Myocyte (in vitro differentiated cells): Measurements from ENCODE around the gene WNT11. TPM values are rescaled to one million over a fixed set of nuclear protein-coding genes. Genes with fewer than 3 reads are reported as not detected.

ENCODE experiments used
- DNase-seq: peaks from one replicate; pipeline ENCODE4 v3.0.0-alpha.2; 2012; ENCODE audit warnings: low read depth
- polyA plus RNA-seq: library from polyadenylated mRNA; unstranded; fragments of >200 nt; gene quantifications from one replicate; pipeline ENCODE4 v1.2.1, GENCODE V29; 2012; ENCODE audit warnings: missing spikeins
- total RNA-seq: library from RNA; depleted of rRNA; stranded (reverse); fragments of >200 nt; gene quantifications from 2 replicates; pipeline ENCODE4 v1.2.3, GENCODE V29; 2014

The WNT11 gene
- 0.24 TPM in 1 of 2 replicates, not detected in the other for total RNA-seq
- polyA plus RNA-seq = 0.24 TPM

DNA sequence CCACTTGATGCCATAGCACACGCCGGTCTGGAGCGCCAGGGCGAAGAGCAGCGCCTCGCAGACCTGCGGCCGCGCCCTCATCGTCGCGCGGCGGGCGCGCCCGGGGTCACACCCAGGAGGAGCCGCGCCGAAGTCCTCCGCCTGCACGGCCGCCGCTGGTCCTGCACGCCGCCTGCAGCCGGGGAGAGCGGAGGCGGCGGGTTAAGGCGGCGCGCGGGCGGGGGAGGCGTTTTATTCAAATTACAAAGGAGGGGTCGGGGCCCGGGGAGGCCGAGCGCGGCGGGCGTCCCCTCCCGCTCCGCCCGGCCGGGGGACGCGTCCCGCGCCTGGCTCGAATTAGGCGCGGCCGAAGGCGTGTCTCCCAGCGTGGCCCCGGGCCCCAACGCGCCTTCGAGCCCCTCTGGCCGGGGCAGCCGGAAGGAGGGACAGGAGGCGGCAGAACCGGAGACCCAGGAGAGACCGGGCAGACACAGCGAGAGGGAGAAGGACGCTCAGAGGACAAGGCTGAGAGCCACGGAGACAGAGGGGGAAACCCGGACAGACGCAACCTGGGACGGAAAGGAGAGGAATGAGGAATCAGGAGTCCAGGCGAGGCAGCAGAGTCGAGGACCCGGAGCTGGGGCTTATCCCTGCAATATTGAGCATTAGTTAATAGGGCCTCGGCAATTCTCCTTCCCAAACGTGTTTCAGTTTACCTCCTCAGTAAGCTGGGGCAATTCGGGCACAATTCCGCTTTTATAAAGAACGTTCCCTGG is at the start of gene WNT11:
Gene WNT11, minus strand, starts transcription at position 176 of the 755 bp plus-strand sequence. Its CDS starts 95 bp downstream, at position 81.
- DNase-seq = peak; percentile 35

DNA sequence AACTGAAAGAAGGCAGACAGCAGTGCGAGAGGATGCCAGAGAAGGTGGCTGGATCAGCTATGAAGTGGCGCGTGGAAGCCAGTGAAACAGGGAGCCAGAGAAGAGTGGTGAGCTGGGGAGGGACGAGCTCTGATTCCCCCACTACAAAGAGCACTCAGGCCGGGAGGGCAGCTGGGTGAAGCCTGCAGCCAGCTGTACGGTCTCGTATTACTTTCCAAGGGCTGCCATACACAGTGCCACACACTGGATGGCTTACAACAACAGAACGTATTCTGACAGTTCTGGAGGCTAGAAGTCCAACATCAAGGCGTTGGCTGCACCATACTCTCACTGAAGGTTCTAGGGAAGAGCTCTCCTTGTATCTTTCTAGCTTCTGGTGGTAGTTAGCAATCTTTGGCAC is 47.1 kb upstream of the WNT11 start:
- DNase-seq = peak; percentile 59

DNA sequence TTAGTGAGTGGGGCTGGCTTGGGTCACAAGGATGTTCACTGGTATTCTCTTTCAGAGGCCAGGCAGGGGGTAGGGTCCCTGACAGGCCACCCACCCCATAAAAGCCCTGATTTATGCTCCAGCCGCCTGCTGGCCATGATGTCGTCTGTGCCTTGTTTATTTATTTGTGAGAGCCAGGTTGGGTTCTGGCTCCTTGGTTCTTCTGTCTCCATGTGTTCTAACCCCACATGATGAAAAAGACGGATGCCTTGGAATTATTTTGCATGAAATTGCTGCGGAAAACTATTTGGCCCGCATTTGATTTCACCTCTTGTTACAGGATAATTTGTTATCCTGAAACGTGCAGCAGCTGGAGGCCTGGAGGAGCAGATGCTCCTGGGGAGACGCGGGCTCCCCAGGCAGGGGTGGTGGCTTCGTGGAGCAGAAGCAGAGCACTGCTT is 46.3 kb upstream of the WNT11 start:
- no peak for DNase-seq

DNA sequence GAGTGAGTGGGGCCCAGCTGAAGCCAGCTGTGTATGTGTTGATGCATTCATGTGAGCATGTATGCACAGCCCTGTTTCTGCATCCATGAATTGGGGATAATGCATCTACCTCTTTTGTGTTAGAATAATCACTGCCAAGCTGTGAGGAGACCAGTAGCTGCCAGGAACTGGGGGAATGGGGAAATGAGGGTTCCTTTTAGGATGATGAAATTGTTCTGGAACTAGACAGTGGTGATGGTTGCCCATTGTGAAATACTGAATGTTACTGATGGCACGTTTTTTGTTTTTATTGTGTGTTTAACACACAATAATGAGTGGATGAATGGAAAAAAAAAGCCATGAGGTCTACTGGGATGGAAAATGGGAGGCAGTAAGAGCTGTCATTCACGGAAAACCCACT is 45.3 kb upstream of the WNT11 start:
- DNase-seq = no peak

DNA sequence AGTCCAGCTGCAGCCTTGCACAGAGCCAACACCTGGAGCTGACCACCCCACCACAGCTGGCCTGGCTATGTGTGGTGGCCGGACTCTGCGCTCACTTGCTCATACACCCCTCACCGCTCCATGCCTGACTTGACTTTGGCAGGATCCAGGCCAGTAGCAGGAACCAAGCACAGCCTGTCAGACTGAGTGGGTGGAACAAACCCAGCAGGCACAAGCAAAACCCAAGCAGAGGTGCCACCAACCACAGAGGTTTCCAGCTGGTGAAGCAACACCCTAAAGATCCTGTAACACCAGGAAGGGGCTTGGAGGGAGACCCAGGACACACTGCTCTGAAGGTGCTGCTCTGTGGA is 44.9 kb upstream of the WNT11 start:
- DNase-seq = no peak

DNA sequence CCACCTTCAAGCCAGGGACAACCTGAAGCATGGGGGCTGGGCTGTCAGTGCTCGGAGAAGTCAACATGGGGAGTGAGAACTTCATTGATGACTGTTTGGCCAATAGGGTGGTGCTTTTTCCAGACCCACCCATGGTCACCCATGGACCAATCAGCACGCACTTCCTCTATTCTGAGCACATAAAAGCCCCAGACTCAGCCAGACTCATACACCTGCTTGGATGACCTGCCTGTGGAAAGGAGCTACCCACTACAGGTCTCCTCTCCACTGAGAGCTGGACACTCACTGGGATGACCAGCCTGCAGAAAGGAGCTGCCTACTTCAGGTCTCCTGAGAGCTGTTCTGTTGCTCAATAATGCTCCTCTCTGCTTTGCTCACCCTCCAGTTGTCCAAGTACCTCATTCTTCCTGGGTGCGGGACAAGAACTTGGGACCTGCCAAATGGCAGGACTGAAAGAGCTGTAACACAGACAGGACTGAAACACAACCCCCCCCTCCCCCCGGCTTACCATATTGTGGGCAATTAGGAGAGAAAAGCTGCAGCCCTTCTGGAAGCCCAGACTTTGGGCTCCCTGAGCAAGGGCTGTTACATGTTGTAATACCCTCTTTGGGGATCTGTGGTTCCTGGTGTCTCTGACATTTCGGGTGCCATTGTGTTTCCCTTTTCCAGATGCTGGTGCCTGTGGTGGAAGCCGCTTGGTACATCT is 44.4 kb upstream of the WNT11 start:
- DNase-seq = no peak

DNA sequence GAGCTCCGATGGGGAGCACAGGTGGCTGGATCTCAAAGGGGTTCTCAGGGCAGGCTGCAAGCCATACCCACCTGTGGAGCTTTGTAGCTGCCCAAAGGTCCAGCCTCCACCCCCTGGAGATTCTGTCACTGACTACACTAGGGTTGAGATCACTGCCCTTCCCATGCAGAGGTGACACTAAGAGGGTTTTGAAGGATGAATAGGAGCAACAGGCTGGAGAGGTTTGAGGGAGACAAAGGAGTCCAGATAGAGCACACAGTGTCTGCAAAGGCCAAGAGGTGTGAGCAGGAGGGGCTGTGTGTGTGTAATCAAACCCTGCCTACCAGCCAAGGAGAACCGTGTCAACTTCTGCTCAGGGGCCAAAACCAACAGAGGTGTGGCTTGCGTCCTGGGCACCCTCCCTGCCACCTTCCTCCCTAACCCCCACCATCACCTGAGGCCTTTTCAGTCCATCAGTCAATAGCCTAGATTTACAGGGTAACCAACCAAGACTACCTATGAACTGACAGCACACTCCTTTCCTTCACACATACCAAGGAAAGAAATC is 43.0 kb upstream of the WNT11 start:
- DNase-seq = no peak

DNA sequence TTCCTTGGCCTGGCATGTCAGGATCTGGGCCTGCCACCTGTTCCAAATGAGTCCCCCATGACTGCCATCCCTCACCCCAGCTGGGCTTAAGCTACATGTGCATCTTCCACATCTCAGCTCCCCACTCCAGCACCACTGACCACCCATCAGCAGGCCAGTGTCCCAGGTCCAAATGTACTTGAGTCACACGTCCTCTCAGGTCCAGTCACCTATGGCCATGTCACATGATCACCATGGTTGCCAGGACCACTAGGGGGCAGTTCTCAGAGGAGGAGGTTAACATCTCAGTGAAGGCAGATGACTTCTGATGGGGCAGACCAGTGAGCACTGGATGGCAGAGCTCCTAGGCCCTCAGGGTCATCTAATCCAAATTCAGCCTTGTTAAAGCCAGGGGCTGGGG is 41.9 kb upstream of the WNT11 start:
- DNase-seq = no peak

DNA sequence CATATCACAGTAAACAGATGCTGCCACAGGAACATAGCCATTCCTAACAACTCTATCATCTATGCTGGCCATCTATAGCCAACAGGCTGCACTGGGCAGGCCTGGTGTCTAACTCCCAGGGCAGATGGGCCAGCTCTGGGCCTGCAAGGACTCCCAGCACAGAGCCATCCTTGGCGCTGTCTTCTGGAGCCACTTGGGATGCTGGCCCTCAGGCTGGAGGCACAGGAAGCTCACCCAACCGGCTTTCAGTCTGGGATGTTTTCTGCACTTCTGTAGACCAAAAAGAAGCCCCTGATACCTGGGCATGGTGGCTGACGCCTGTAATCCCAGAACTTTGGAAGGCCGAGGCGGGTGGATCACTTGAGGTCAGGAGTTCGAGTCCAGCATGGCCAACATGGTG is 40.8 kb upstream of the WNT11 start:
- DNase-seq = no peak

DNA sequence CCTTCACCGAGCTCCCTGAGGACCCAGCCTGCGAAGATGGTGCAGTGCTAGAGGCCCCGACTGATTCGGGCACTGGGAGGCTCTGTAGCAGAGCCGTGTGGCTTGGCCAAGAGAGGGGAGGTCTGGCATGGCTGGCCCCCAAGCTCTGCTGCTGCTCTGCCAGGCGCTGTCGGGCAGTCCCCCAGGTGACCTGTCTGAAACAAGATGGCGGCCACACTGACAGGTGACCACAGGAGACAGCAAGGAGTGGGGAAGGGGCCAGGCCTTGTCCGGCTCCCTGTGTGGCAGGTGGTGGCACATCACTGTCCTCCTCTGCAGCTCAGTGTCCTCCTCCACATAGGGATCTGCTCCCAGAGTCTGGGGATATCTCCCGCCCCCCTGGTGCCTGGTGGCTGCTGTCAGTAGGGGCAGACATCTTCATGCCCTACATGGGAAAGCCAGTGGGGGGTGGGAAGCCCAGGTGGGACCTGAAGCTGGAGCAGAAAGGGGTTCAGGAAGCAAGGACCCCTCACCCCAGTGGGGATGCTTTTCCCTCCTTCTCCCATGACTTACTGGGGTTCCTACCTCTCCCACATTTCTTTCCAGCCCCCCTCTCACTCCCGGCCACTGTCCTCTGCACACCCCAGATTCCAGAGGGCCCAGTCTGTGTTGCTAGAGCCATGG is 40.1 kb upstream of the WNT11 start:
- no peak for DNase-seq

DNA sequence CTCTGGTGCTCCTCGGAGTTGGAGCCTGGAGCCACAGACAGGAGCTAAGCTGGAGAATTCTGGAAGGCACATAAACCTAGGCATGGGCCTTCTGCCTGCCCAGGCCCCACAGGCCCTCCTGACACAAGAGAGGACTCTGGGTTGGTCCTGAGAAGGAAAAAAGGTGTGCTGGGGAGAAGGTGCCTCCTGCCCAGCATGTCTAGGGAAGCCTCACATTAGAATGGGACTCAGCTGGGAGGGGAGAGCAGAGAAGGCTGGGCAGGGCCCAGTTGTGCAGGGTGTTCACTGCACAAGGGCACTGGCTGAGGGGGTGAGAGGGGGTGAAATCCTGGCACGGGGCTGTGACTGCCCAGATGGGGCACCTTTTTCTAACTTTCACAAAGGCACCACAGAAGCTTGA is 39.4 kb upstream of the WNT11 start:
- DNase-seq = no peak

DNA sequence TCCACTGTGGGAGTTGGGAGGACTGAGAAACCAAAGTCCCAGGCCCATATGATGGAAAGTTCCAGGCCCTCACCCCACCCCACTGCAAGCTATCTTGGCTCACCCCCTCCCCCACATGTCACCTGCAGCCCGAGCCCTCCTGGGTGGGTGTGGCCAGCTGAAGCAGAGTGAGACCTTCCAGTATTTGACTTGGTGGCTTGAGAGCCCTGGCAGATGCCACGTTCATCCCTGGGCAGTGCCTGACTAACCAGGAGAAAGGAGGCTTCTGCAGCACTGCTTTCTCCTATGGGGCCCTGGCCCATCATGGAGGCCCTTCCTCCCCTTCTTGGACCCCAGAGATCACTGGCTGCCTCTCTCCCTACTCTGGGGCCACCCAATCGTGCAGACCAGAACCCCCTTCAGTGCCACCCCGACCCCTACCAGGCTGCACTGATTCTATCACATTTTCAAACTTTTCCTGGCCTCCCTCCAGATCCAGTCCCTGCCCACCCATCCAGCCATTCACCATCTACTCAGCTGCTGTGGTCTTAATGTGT is 38.1 kb upstream of the WNT11 start:
- DNase-seq = no peak

DNA sequence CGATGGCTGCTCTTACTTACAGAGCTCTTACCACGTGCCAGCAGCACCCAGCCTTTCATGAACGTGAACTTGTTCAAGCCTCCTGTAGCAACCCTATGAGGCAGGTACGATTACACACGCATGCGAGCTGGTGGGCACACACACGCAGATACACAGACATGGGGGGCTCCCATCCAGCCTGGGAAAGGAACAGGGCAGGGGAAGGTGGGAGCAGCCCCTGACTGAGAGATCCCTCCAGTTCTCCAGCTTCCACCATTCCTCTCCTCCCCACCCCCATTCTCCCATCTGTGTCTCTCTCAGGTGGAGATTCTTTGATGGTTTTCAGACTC is 37.6 kb upstream of the WNT11 start:
- DNase-seq = no peak

DNA sequence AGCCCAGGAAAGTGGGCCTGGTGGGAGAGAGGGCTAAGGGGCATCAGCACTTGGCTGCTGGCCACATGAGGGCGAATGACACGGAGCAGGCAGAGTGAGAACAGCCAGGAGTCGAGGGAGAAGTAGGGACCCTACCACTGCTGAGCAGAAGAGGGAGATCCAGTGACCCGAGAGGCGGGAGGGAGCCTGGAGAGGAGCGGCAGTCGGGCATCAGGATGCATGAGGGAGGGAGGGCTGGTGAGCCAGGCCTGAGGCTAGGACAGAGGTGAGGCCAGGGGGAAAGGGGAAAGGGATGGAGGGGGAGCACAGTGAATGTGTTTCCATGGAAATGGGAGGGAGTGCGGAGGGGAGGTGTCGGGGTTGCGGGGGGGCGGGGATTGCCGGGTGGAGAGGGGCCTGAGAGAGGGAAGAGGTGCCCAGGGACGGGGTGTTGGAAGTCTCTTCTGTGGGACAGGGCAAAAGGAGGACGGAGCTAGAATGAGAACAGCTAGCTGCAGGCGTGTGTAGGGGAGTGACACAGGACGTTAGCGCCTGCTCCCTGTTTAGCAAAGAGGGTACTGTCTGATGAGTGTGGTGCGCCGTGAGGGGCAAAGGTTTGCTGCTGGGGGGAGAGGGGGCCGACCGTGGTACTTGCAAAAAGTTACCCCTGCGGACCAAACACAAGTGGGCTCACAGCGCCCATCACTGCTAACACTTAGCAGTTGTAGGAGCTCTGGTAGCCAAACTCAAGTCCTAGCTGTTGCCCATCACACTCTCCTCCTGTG is 37.1 kb upstream of the WNT11 start:
- no peak for DNase-seq

DNA sequence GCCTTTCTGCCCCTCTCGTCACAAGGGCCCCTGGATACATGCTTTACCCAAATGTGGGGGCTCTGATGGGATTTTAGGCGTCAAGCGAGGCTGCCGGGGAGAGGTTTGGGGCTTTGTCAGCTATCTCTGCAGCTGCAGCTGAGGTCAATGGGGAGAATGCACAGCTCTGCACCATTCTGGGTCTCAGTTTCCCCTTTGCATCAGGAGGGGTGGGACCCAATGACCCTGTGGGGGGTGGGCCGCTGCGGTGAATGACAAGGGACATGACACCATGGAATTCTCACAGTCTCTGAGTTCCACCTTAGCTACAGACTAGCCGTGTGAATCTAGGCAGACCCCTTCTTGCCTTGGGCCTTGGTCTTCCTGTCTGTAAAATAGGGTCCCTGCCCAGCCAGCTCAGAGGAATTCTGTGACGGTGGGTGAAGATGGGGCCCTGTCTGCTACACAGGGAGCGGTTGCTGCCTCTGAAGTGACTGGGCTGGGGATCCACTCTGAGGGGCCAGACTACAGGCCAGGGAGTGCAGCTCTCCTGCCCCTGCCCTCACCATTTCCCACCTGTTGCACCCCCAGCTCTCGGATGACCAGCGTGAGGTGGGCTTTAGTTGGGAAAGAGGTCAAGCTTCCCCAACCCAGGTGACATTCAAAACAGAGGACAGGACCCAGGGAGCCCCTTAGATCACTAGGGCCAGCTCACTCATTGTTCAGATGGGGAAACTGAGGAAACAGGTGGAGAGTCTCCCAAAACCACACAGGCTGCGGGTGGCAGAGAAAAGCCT is 35.9 kb upstream of the WNT11 start:
- DNase-seq = no peak

DNA sequence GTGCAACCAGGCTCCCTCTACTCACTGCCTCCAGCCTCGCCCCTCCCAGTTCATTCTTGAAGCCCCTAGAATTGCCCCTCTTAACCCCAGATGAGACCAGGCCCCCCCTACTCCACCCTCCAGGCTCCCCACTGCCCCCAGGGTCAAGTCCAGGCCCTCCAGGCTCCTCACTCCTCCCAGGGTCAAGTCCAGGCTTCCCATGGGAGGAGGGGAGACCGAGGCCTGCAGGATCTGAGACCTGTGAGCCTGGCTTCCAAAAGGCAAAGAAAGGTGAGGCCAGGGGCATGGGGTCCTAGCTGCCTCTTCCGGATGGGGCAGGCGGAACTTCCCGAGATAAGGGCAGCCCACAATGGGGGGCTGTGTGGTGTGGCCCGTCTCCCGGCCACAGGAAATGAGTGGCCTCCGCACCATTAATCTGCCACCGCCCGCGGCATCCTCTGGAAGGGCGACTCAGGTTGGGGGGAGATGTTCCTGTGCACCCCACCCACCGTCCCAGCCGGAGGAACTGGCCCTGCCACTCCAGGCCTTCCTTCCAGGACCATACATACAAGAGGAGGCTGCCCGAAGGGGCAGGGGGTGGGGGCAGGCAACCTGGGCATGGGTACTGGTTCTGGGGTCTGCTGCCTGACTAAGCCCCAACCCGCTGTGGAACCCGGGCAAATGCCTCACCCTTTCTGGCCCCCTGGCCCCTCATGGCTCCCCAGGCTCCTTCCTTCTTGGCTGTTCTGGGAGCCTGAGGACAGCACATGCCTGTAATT is 35.1 kb upstream of the WNT11 start:
- no peak for DNase-seq

DNA sequence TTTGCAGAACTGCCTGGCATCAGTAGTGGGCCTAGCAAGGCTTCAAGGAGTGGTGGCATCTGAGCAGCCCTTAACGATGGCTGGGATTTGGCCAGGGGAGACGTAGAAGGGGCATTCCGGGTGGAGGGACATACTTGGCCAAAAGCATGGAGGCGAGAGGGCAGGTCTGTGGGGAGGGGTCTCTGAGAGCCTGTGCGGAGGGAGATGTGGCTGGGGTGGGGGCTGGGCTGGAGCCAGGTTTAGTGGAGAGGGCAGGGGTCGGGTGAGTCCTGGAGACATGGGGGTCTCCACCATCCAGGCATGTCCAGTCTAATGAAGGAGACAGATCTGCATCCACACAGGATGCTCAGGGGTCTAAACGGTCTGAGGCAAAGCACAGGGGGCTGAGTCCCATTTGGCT is 34.4 kb upstream of the WNT11 start:
- no peak for DNase-seq

DNA sequence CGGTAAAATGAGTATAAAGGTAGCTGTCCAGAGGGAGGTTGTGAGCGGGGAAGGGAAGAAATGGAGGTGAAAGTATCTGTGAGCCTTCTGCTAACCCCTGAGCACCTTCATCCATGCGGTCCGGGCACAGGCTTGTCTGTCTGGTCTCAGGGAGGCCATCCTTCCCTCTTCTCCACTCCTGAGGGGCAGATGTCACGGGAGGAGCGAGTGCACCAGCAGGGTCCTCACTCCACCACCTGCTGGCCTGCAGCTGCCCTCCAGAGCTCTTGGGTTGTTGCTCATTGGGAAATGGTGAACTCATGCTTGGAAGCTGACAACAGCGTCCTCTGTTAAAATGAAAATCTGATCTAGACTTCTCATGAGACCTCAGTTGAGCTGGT is 33.8 kb upstream of the WNT11 start:
- DNase-seq = no peak

DNA sequence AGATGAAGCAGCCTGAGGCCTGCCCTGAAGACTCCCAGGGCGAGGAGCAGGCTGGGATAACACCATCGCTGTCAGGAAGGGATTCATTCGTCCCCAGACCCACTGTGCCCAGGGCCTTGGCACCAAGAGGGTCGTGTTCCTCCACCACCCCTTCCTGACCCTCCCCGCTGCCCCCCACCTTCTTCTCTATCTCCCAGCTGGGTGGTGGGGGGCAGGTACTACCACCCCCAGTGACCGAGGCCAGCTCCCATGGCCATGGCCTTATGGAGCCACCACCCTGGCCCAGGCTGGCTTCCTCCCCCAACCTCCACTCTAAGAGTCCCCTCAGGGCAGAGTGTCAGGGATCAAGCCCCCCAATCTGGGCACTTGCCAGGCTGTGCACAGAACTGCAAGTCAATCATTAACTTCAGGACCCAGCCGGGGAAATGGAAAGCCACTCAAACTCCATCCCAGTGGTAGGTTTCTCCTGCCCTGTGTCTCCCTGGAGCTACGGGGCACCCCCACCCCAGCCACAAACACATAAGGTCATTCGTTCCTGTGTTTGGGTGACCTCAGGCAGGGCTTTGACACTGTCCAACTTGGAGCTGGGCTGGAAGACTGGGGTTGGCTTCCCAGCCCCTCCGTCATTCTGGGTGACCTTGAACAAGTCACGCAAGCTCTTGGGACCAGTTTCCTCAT is 33.3 kb upstream of the WNT11 start:
- no peak for DNase-seq
